Erythroblast (primary cell): ENCODE data around the gene RARG.
"Not testable (repeated sequence)": the region's sequence is repeated elsewhere in the genome, so short reads cannot be mapped to it uniquely, and the experiment has no call there.

Experiments
- DNase-seq, 2 experiments: peaks; one replicate each; lab custom pipeline; 2025; lab: John Stamatoyannopoulos, UW
- GATA1 ChIP-seq: IDR thresholded peaks from 2 replicates; pipeline ENCODE4 v1.6.1; 2011; ENCODE audit warnings: low read depth, mild to moderate bottlenecking, control low read depth, low read length, moderate library complexity
- POLR2A ChIP-seq: IDR thresholded peaks from 2 replicates; pipeline ENCODE4 v1.6.1; 2011; ENCODE audit warnings: mild to moderate bottlenecking, low read length

Gene RARG

GRCh38 chr12:53214687-53215455 lies 17.1 kb downstream of the RARG start:
- TF ChIP-seq POLR2A (no peak), GATA1 (no peak)

GRCh38 chr12:53214221-53214620 lies 17.8 kb downstream of the RARG start:
- no peak for DNase-seq
- TF ChIP-seq GATA1 (no peak), POLR2A (no peak)

More at GRCh38 chr12:53214687-53215455, 17.1 kb downstream of the RARG start:
- no peak for DNase-seq

- peak; percentile 81 to 90 for DNase-seq
- TF ChIP-seq GATA1 (no peak), POLR2A (no peak)
Measured at GRCh38 chr12:53213348-53213747, 18.7 kb downstream of the RARG start.

- no peak for DNase-seq
- TF ChIP-seq POLR2A, result no peak
- TF ChIP-seq GATA1, result no peak
Measured at GRCh38 chr12:53212931-53213330, 19.1 kb downstream of the RARG start.

GRCh38 chr12:53211476-53212381 lies 20.3 kb downstream of the RARG start:
- TF ChIP-seq GATA1, result no peak
- no peak for TF ChIP-seq POLR2A
- peak; percentile 28 to 36 for DNase-seq

- no peak for TF ChIP-seq GATA1
- TF ChIP-seq POLR2A, result no peak
- DNase-seq, result no peak
Measured at GRCh38 chr12:53210843-53211242, 21.2 kb downstream of the RARG start.

- DNase-seq, result no peak
- TF ChIP-seq GATA1 (no peak), POLR2A (no peak)
Measured at GRCh38 chr12:53208877-53209463, 23.0 kb downstream of the RARG start.

GRCh38 chr12:53208435-53208834 lies 23.6 kb downstream of the RARG start:
- no peak for DNase-seq
- TF ChIP-seq GATA1, result no peak
- TF ChIP-seq POLR2A, result no peak

GRCh38 chr12:53207042-53207441 lies 25.0 kb downstream of the RARG start, which contains the start of gene ITGB7:
TSS of gene ITGB7 (minus strand) at chr12:53207251. CDS start at chr12:53200443, 6,808 bp downstream.
- DNase-seq, result peak in 1 of 2 experiments; percentile 32
- TF ChIP-seq GATA1, result no peak
- no peak for TF ChIP-seq POLR2A

GRCh38 chr12:53205747-53206419 lies 26.1 kb downstream of the RARG start:
- no peak for DNase-seq
- TF ChIP-seq GATA1 (no peak), POLR2A (no peak)

- no peak for DNase-seq
- TF ChIP-seq POLR2A, result no peak
- TF ChIP-seq GATA1, result no peak
Measured at GRCh38 chr12:53204351-53204750, 27.7 kb downstream of the RARG start.

GRCh38 chr12:53202316-53202715 lies 29.7 kb downstream of the RARG start:
- not testable (repeated sequence) for DNase-seq

GRCh38 chr12:53201639-53202038 lies 30.4 kb downstream of the RARG start:
- TF ChIP-seq POLR2A (no peak), GATA1 (no peak)
- DNase-seq, result no peak

- peak in 1 of 2 experiments; percentile 45 for DNase-seq
- TF ChIP-seq GATA1 (no peak), POLR2A (no peak)
Measured at GRCh38 chr12:53201177-53201541, 30.9 kb downstream of the RARG start.
